ENCODE measurements around the gene METTL9. TPM values are rescaled to one million over a fixed set of nuclear protein-coding genes. Genes with fewer than 3 reads are reported as not detected.

METTL9 gene
- total RNA-seq, 1 experiment from 2014 or later, result 125 TPM

DNA sequence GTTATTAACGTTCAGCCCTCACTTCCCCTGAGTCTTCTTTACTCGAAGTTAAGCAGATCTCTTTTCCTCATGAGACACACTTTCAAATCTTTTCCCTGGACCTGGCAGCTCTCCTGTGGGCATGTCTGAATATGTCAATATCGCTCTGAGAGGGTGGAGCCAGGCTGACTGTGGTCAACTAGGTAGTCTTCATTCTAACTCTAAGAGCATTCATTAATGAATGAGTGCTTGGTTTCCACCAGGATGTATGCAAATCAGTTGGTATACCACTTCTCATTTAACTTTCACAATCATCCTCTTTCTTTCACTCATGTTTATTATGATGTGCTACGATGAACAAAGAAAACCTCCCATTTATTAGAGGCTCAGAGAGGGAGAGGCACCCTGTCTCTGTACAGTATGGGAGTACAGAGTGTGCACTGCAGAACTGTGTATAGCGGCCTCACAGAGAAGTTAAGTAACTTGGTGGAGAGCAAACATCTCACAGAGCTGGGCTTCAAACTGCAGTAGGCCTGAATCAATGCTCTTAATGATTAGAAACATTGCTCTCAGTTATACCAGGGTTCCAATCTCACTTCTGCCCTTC, 104.3 kb downstream of the METTL9 start:
- no peaks in the 10 kb centered on the region for H3K4me1 ChIP-seq
- no peaks in the 10 kb centered on the region for H3K27me3 ChIP-seq
- H3K27ac ChIP-seq, result no peak overlapping the region
- H3K4me3 ChIP-seq, result no peak overlapping the region
- H3K36me3 ChIP-seq, result no peaks in the 10 kb centered on the region
- DNase-seq, result no peak
- no peaks in the 10 kb centered on the region for H3K9me3 ChIP-seq (replicated peaks)

DNA sequence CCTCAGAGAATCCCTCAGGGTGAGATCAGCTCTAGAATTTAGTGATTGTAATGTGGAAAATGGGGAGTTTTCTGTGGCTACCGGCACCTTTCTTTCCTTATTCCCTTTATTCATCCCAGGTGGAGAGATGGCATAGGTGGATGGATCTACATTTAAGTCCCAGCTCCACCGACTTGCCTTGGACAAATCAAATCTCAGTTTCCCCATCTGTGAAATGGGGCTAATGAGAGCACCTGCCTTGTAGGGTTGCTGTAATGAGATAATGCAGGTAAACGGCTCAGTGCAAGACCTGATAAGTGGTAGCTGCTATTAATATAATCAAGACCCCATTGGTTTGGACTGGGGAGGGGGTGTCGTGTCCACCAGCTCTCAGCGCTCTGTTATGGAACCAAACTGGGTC, 104.9 kb downstream of the METTL9 start:
- H3K36me3 ChIP-seq, result no peaks in the 10 kb centered on the region
- no peak overlapping the region for H3K27ac ChIP-seq
- no peak for DNase-seq
- H3K27me3 ChIP-seq, result no peaks in the 10 kb centered on the region
- no peaks in the 10 kb centered on the region for H3K4me1 ChIP-seq
- no peaks in the 10 kb centered on the region for H3K9me3 ChIP-seq (replicated peaks)
- no peak overlapping the region for H3K4me3 ChIP-seq

DNA sequence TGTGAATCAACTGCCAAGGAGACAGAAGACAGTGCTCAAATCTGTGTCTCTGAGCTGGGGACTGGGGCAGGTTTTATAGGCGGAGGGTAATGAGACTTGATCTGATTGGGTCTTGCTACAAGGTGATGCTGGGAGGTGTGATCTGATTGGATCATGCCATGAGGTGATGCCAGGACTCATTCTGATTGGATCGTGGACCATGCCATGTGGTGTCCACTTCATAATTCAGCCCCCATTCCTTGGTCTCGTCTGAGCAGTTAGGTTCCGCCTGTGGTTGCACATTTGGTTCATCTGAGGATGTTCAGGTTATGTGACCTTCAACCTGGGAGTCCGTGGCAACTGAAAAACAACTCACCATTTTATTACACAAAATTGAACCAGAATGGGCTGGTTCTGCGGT, 105.4 kb downstream of the METTL9 start:
- Histone ChIP-seq H3K27ac (no peak overlapping the region), H3K4me3 (no peak overlapping the region), H3K9me3 (replicated peaks) (no peaks in the 10 kb centered on the region), H3K36me3 (no peaks in the 10 kb centered on the region), H3K27me3 (no peaks in the 10 kb centered on the region), H3K4me1 (no peaks in the 10 kb centered on the region)
- peak in 1 of 2 experiments; percentile 10 for DNase-seq

Other genes starting within 250 kb of the METTL9 start
- gene IGSF6, start 53.0 kb downstream of the METTL9 start, total RNA-seq (2014; rRNA removed; shearing (Covaris generic)), result not detected in 2 replicates
- 0.08 TPM in 1 of 2 replicates, not detected in the other for gene OTOA, start 64.4 kb downstream of the METTL9 start, total RNA-seq (2014; rRNA removed; shearing (Covaris generic))

Data from SJCRH30 (cell line).